HepG2 (cell line): ENCODE measurements around the gene RPL19. TPM values are rescaled to one million over a fixed set of nuclear protein-coding genes. Genes with fewer than 3 reads are reported as not detected.

Experiments used
- ATAC-seq: fragments of 200-7000 bp; cut with Tn5 transposase; 3 replicates; pipeline ENCODE4 v1.9.1; 2020; ENCODE audit warnings: mild to moderate bottlenecking, moderate library complexity
- BruUV-seq: library from RNA; stranded (reverse); fragments of 400-500 nt; replicated peaks from 2 replicates; lab custom pipeline; 2021; lab: Mats Ljungman, UMichigan
- CTCF ChIA-PET: fragments of 300-600 bp; formaldehyde crosslinking; extraction: SDS; loops from one replicate; lab custom pipeline; 2021; ENCODE audit warnings: low total read pairs, inconsistent platforms, low intra/inter-chr PET ratio; lab: Yijun Ruan, JAX
- POLR2A ChIA-PET: fragments of 350-600 bp; sonication (Branson Sonifier 250); formaldehyde crosslinking; loops from one replicate; lab custom pipeline; 2020; ENCODE audit warnings: antibody characterized with exemption, inconsistent platforms; lab: Yijun Ruan, JAX
- DNase-seq: peaks from one replicate; pipeline ENCODE4 v3.0.0-alpha.2; 2015; ENCODE audit warnings: low spot score
- FAIRE-seq: peaks from 3 replicates; lab custom pipeline; 2011; peaks lifted over from hg19 to GRCh38; lab: Jason Lieb, UNC
- H2AFZ ChIP-seq: one replicate; pipeline ENCODE4 v1.6.1; 2011; ENCODE audit warnings: low read length, inconsistent platforms
- H3K27ac ChIP-seq: fragments of 300-600 bp; 3 replicates; pipeline ENCODE4 v1.8.0; 2011; ENCODE audit warnings: mixed run types, mild to moderate bottlenecking, mixed read lengths, low read length, inconsistent platforms; ENCODE audit not compliant: insufficient read depth; ENCODE audit errors: extremely low read length
- H3K27me3 ChIP-seq, 2 experiments: fragments of 200-600 bp in 1 of 2; 2 replicates in 1 of 2; 3 replicates in 1 of 2; pipeline versions ENCODE4 v1.6.0 to v1.8.0; 2011; ENCODE audit warnings: low read length in 2 of 2, mild to moderate bottlenecking in 2 of 2, moderate library complexity in 2 of 2, inconsistent platforms in 1 of 2; ENCODE audit not compliant: insufficient read depth in 2 of 2, control insufficient read depth in 1 of 2
- H3K36me3 ChIP-seq, 2 experiments: fragments of 200-600 bp in 1 of 2; replicated peaks in 1 of 2; 2 replicates in 1 of 2; 3 replicates in 1 of 2; pipeline versions ENCODE4 v1.5.1 to v1.8.0; 2011; ENCODE audit warnings: low read length in 2 of 2, inconsistent platforms in 1 of 2; ENCODE audit not compliant: insufficient read depth in 2 of 2, control insufficient read depth in 1 of 2
- H3K4me1 ChIP-seq: 2 replicates; pipeline ENCODE4 v1.5.1; 2012; ENCODE audit warnings: low read length, inconsistent platforms; ENCODE audit not compliant: insufficient read depth
- H3K4me2 ChIP-seq: 2 replicates; pipeline ENCODE4 v1.6.0; 2011; ENCODE audit warnings: low read depth, low read length, inconsistent platforms
- H3K4me3 ChIP-seq, 3 experiments: fragments of 200-600 bp in 1 of 3; sonication (generic), shearing (Covaris generic) in 1 of 3; replicated peaks in 1 of 3; 2 replicates each; pipeline ENCODE4 v1.5.1; 2011 to 2016; ENCODE audit warnings: low read length in 3 of 3, inconsistent platforms in 2 of 3, low read depth in 2 of 3, mild to moderate bottlenecking in 2 of 3, control low read depth in 1 of 3, mixed read lengths in 1 of 3; ENCODE audit not compliant: insufficient read depth in 1 of 3
- H3K79me2 ChIP-seq: one replicate; pipeline ENCODE4 v1.6.1; 2011; ENCODE audit warnings: low read length, inconsistent platforms; ENCODE audit not compliant: insufficient read depth
- H3K9ac ChIP-seq: 2 replicates; pipeline ENCODE4 v1.6.0; 2011; ENCODE audit warnings: mild to moderate bottlenecking, low read depth, low read length, inconsistent platforms; ENCODE audit not compliant: insufficient read depth
- H3K9me3 ChIP-seq: 2 replicates; pipeline ENCODE4 v1.5.1; 2012; ENCODE audit warnings: mild to moderate bottlenecking, low read length
- H4K20me1 ChIP-seq: 2 replicates; pipeline ENCODE4 v1.6.0; 2011; ENCODE audit warnings: inconsistent platforms, mild to moderate bottlenecking, low read length, moderate library complexity; ENCODE audit not compliant: insufficient read depth
- DMAP1 ChIP-seq: IDR thresholded peaks from 2 replicates; pipeline ENCODE4 v1.6.1; 2016
- ETV5 ChIP-seq: IDR thresholded peaks from 2 replicates; pipeline ENCODE4 v1.6.1; 2018; ENCODE audit warnings: missing biosample characterization, missing genetic modification reagents, inconsistent platforms, borderline replicate concordance
- FOSL2 ChIP-seq: sonication (generic); formaldehyde crosslinking; IDR thresholded peaks from 2 replicates; pipeline ENCODE4 v1.4.0; 2020; ENCODE audit warnings: missing genetic modification reagents
- KDM3A ChIP-seq: IDR thresholded peaks from 2 replicates; pipeline ENCODE4 v1.6.1; 2018; ENCODE audit warnings: low read depth, missing compliant biosample characterization
- MAF1 ChIP-seq: sonication (generic); formaldehyde crosslinking; IDR thresholded peaks from 2 replicates; pipeline ENCODE4 v1.5.0; 2020; ENCODE audit warnings: missing genetic modification reagents, borderline replicate concordance
- MYPOP ChIP-seq: sonication (generic); formaldehyde crosslinking; IDR thresholded peaks from 2 replicates; pipeline ENCODE4 v1.8.1; 2023; ENCODE audit warnings: mild to moderate bottlenecking, moderate library complexity, missing genetic modification reagents
- NR2C2 ChIP-seq: sonication (generic); formaldehyde crosslinking; IDR thresholded peaks from 2 replicates; pipeline ENCODE4 v1.4.0; 2020; ENCODE audit warnings: missing genetic modification reagents, mild to moderate bottlenecking, moderate library complexity, borderline replicate concordance
- NR2F6 ChIP-seq, 2 experiments: IDR thresholded peaks; 2 replicates each; pipeline ENCODE4 v1.6.1; 2016; ENCODE audit warnings: antibody characterized with exemption in 1 of 2, mild to moderate bottlenecking in 1 of 2
- RARA ChIP-seq: IDR thresholded peaks from 2 replicates; pipeline ENCODE4 v1.6.1; 2016; ENCODE audit warnings: missing genetic modification reagents, missing compliant biosample characterization
- RFXAP ChIP-seq: sonication (generic); formaldehyde crosslinking; IDR thresholded peaks from 2 replicates; pipeline ENCODE4 v1.4.0; 2020; ENCODE audit warnings: missing genetic modification reagents, borderline replicate concordance
- SMAD3 ChIP-seq: sonication (generic); formaldehyde crosslinking; IDR thresholded peaks from 2 replicates; pipeline ENCODE4 v1.4.0; 2020; ENCODE audit warnings: missing genetic modification reagents
- ZC3H13 ChIP-seq: sonication (generic); formaldehyde crosslinking; IDR thresholded peaks from 2 replicates; pipeline ENCODE4 v1.8.1; 2023; ENCODE audit warnings: mild to moderate bottlenecking, missing genetic modification reagents, moderate library complexity
- ZNF260 ChIP-seq: sonication (generic); formaldehyde crosslinking; IDR thresholded peaks from 2 replicates; pipeline ENCODE4 v1.4.0; 2020; ENCODE audit warnings: missing genetic modification reagents, low read depth, mild to moderate bottlenecking, borderline replicate concordance
- ZNF672 ChIP-seq: sonication (generic); formaldehyde crosslinking; IDR thresholded peaks from 2 replicates; pipeline ENCODE4 v1.8.1; 2022; ENCODE audit warnings: missing genetic modification reagents
- ZNF768 ChIP-seq: sonication (generic); formaldehyde crosslinking; IDR thresholded peaks from 2 replicates; pipeline ENCODE4 v1.4.0; 2020; ENCODE audit warnings: missing genetic modification reagents
- WGBS: methylation state at CpG from one replicate; pipeline ENCODE4 v1.1.6; 2017; ENCODE audit warnings: low lambda C conversion rate; 5-methylcytosine and 5-hydroxymethylcytosine counted together
- in situ Hi-C: cut with HindIII; loops from 2 replicates; pipeline ENCODE4 v1.10.0; 2017; ENCODE audit warnings: low pct_unique_long_range_greater_than_20kb; ENCODE audit not compliant: extremely low pct_ligation_motif_present
- intact Hi-C: fragments of 100-400 bp; cut with micrococcal nuclease; formaldehyde crosslinking; loops from one replicate; pipeline ENCODE4 v1.10.0; 2022; ENCODE audit not compliant: unreplicated experiment
- polyA plus RNA-seq, 8 experiments: library from polyadenylated mRNA; depleted of rRNA in 3 of 8; stranded (reverse) in 7 of 8; unstranded in 1 of 8; fragments of >200 nt; fragmentation: Illumina TruSeq in 4 of 8; extraction: Trizol in 4 of 8; gene quantifications; 2 replicates each; pipeline versions ENCODE4 v1.2.1 to v1.2.3, GENCODE V29; 2011 to 2016; ENCODE audit warnings: low read depth in 4 of 8, missing spikeins in 1 of 8, mixed read lengths in 1 of 8; ENCODE audit not compliant: insufficient read depth in 1 of 8
- total RNA-seq, 5 experiments: library from RNA; depleted of rRNA; stranded (reverse); fragments of >200 nt; fragmentation: Illumina TruSeq; extraction: Trizol; gene quantifications; 2 replicates each; pipeline ENCODE4 v1.2.3, GENCODE V29; 2016; ENCODE audit warnings: low read depth in 1 of 5
- TF ChIP-seq, protein P1 (sequence below): IDR thresholded peaks from 2 replicates; pipeline ENCODE4 v1.6.1; 2016; ENCODE audit warnings: control low read depth
- TF ChIP-seq, protein P2 (sequence below): sonication (generic); formaldehyde crosslinking; IDR thresholded peaks from 2 replicates; pipeline ENCODE4 v1.5.0; 2020; ENCODE audit warnings: mild to moderate bottlenecking, missing genetic modification reagents, borderline replicate concordance
- TF ChIP-seq, protein P3 (sequence below): sonication (generic); formaldehyde crosslinking; IDR thresholded peaks from 2 replicates; pipeline ENCODE4 v1.5.0; 2020; ENCODE audit warnings: mild to moderate bottlenecking, missing genetic modification reagents, moderate library complexity

Gene RPL19
- total and polyA plus RNA-seq, 2 of the 13 experiments (the other 11 are each of a cell fraction or from before 2014, with no cell fraction given): 2,522 to 2,768 TPM

DNA sequence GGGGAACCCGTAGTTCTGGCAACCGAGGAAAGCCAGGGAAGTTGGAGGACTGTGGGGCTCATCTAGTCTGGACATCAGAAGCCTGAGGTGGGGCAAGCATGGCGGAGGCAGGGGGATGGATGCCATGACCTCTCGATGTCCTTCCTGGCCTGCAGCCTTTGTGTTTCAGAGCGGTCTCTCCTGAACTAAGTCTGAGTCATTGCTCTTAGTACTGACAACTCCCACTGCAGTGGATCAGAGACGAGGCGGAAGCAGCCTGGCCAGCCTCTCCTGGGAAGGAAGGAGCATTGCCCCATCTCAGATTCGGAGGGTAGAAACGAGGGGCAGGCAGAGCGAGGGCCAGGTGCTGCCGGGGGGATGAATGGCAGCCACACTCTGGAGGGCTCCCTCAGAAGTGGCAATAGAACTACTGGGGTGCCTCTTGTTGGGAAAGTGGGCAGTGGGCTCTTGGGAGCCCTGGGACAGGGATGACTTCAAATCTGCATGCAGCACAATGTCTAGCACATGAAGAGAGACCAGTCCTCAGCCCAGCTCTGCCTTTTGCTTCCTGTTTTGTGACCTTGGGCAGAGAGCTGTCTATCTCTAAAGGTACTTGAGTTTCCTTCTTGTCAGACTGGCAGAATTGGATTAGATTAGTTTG is 29.3 kb downstream of the RPL19 start:
- no TSS peak for BruUV-seq
- H3K27ac ChIP-seq: no peak overlapping the region
- DNase-seq (no peak), ATAC-seq (peak; percentile 10; the same call in 1 of the 3 replicates), FAIRE-seq (no peak)
- no peaks in the 10 kb centered on the region for H3K9me3 ChIP-seq
- ChIA-PET CTCF (no interaction called here), POLR2A (interaction anchor here (1.0 kb wide), 1 partner anchor 30 kb away, joined by 4 read pairs; the partner anchor contains the start of gene RPL19)
- no peaks in the 10 kb centered on the region for H3K79me2 ChIP-seq
- no peaks in the 10 kb centered on the region for H3K36me3 ChIP-seq
- H4K20me1 ChIP-seq: no peaks in the 10 kb centered on the region
- in situ Hi-C loops (no loop called here), intact Hi-C loops (no loop called here)
- peaks cover 20% of the 10 kb centered on the region; the same call in 1 of the 2 replicates for H3K4me1 ChIP-seq
- 14% methylated on average over 6 of the region's 11 CpGs for WGBS
- no peak overlapping the region for H3K9ac ChIP-seq
- 0 out of 2 replicates have a peak overlapping the region, but pooled peaks have one; percentile 2 for H3K4me2 ChIP-seq
- H2AFZ ChIP-seq: no peak overlapping the region
- peaks cover 19 to 64% of the 10 kb centered on the region in 2 experiments for H3K27me3 ChIP-seq
- no peak overlapping the region for H3K4me3 ChIP-seq
- no peak for TF ChIP-seq RFXAP (CRISPR knock-in tag)
- no peak for TF ChIP-seq KDM3A (CRISPR knock-in tag)
- TF ChIP-seq, protein P1, sequence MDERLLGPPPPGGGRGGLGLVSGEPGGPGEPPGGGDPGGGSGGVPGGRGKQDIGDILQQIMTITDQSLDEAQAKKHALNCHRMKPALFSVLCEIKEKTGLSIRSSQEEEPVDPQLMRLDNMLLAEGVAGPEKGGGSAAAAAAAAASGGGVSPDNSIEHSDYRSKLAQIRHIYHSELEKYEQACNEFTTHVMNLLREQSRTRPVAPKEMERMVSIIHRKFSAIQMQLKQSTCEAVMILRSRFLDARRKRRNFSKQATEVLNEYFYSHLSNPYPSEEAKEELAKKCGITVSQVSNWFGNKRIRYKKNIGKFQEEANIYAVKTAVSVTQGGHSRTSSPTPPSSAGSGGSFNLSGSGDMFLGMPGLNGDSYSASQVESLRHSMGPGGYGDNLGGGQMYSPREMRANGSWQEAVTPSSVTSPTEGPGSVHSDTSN (CRISPR knock-in tag): no peak
- TF ChIP-seq ETV5: peak; percentile 17; the same call in 1 of the 2 replicates
- no peak for TF ChIP-seq NR2F6 (IDR thresholded peaks at IDR 0.05)
- 0 out of 2 replicates have a peak, but pooled peaks have one; percentile 20 for TF ChIP-seq NR2F6 (CRISPR knock-in tag; IDR thresholded peaks at IDR 0.05)
- TF ChIP-seq RARA (CRISPR knock-in tag): peak; percentile 15; the same call in 1 of the 2 replicates
- TF ChIP-seq ZC3H13: no peak
- no peak for TF ChIP-seq DMAP1
- peak; percentile 22; the same call in 1 of the 2 replicates for TF ChIP-seq ZNF768 (CRISPR knock-in tag)
- TF ChIP-seq, protein P2, sequence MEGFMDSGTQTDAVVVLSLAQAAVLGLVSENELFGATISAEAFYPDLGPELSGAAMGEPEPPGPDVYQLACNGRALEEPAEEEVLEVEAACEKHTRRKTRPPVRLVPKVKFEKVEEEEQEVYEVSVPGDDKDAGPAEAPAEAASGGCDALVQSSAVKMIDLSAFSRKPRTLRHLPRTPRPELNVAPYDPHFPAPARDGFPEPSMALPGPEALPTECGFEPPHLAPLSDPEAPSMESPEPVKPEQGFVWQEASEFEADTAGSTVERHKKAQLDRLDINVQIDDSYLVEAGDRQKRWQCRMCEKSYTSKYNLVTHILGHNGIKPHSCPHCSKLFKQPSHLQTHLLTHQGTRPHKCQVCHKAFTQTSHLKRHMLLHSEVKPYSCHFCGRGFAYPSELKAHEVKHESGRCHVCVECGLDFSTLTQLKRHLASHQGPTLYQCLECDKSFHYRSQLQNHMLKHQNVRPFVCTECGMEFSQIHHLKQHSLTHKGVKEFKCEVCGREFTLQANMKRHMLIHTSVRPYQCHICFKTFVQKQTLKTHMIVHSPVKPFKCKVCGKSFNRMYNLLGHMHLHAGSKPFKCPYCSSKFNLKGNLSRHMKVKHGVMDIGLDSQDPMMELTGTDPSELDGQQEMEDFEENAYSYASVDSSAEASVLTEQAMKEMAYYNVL (CRISPR knock-in tag): no peak
- TF ChIP-seq MYPOP (CRISPR knock-in tag): no peak
- peak; percentile 99 for TF ChIP-seq ZNF672 (CRISPR knock-in tag)
- TF ChIP-seq, protein P3, sequence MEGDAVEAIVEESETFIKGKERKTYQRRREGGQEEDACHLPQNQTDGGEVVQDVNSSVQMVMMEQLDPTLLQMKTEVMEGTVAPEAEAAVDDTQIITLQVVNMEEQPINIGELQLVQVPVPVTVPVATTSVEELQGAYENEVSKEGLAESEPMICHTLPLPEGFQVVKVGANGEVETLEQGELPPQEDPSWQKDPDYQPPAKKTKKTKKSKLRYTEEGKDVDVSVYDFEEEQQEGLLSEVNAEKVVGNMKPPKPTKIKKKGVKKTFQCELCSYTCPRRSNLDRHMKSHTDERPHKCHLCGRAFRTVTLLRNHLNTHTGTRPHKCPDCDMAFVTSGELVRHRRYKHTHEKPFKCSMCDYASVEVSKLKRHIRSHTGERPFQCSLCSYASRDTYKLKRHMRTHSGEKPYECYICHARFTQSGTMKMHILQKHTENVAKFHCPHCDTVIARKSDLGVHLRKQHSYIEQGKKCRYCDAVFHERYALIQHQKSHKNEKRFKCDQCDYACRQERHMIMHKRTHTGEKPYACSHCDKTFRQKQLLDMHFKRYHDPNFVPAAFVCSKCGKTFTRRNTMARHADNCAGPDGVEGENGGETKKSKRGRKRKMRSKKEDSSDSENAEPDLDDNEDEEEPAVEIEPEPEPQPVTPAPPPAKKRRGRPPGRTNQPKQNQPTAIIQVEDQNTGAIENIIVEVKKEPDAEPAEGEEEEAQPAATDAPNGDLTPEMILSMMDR (CRISPR knock-in tag): no peak
- TF ChIP-seq NR2C2 (CRISPR knock-in tag): peak; percentile 50
- no peak for TF ChIP-seq ZNF260
- TF ChIP-seq MAF1 (CRISPR knock-in tag): no peak
- TF ChIP-seq SMAD3 (CRISPR knock-in tag): no peak
- TF ChIP-seq FOSL2 (CRISPR knock-in tag): peak; percentile 57
